HG03064 (cell line): Measurements from ENCODE around the gene TPRN.

Experiments
- ATAC-seq: cut with Tn5 transposase; IDR thresholded peaks from one replicate; pipeline ENCODE4 v1.9.1; 2021; ENCODE audit warnings: low read depth; ENCODE audit not compliant: unreplicated experiment

Gene TPRN

GRCh38 chr9:137175345-137175961 lies 25.1 kb downstream of the TPRN start:
- no peak for ATAC-seq

- no peak for ATAC-seq
Observed at GRCh38 chr9:137174722-137175293, 25.7 kb downstream of the TPRN start.

- ATAC-seq, result no peak
Observed at GRCh38 chr9:137173796-137174664, 26.5 kb downstream of the TPRN start.

GRCh38 chr9:137172901-137173795 lies 27.4 kb downstream of the TPRN start:
- ATAC-seq, result no peak

GRCh38 chr9:137171149-137171900 lies 29.2 kb downstream of the TPRN start:
- no peak for ATAC-seq

- no peak for ATAC-seq
Observed at GRCh38 chr9:137170486-137171148, 29.9 kb downstream of the TPRN start.

- ATAC-seq, result no peak
Observed at GRCh38 chr9:137169896-137170358, 30.6 kb downstream of the TPRN start, which contains the start of gene LRRC26. Gene LRRC26, minus strand, starts transcription at chr9:137170051. Its CDS starts 108 bp downstream, at chr9:137169943.

- ATAC-seq, result no peak
Observed at GRCh38 chr9:137168904-137169856, 31.4 kb downstream of the TPRN start.

GRCh38 chr9:137168573-137168903 lies 32.0 kb downstream of the TPRN start:
- ATAC-seq, result no peak

GRCh38 chr9:137167747-137168572 lies 32.6 kb downstream of the TPRN start:
- ATAC-seq, result no peak

- no peak for ATAC-seq
Observed at GRCh38 chr9:137167277-137167746, 33.2 kb downstream of the TPRN start.

- ATAC-seq, result no peak
Observed at GRCh38 chr9:137166380-137167229, 33.9 kb downstream of the TPRN start.

GRCh38 chr9:137165250-137165836 lies 35.2 kb downstream of the TPRN start:
- no peak for ATAC-seq

GRCh38 chr9:137164370-137165249 lies 35.9 kb downstream of the TPRN start:
- ATAC-seq, result no peak

GRCh38 chr9:137163805-137164204 lies 36.7 kb downstream of the TPRN start:
- no peak for ATAC-seq
